Measurements from ENCODE around the gene GRM3. TPM values are rescaled to one million over a fixed set of nuclear protein-coding genes. Genes with fewer than 3 reads are reported as not detected.

Gene GRM3
- total and polyA plus RNA-seq, 2 of the 4 experiments (the other 2 are of a cell fraction): not detected

DNA sequence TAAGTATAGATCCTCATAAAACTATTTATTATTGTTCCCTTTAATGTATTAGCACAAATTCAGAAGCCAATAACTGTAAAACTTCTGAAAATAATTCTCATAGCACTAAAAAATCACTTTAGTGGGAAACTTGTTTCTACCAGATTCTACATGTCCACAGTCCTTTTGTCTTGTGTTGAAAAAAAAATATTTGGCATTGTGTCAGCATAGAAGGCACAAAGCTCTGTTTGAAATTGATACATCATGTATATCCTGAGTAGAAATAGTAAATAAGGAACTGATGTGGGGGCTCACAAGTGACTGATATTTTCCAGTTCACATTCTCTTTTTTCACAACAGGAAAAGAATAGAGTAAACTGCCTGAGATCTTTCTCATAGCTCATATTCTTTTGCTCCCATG lies 134.6 kb downstream of the GRM3 start:
- Histone ChIP-seq H4K91ac (ENCODE audit: insufficient read depth, low read depth, low read length) (no peak overlapping the region), H2BK120ac (ENCODE audit: low read depth, low read length) (no peak overlapping the region), H3K23ac (ENCODE audit: low read depth, low read length) (no peak overlapping the region), H3K4me1 (ENCODE audit: control insufficient read depth, insufficient read depth, low read length) (no peaks in the 10 kb centered on the region), H3K9me3 (ENCODE audit: control insufficient read depth, insufficient read depth, low read length) (no peaks in the 10 kb centered on the region; the same call in 1 of the 2 replicates), H3K36me3 (ENCODE audit: control insufficient read depth, insufficient read depth, low read length) (no peaks in the 10 kb centered on the region), H3K79me1 (ENCODE audit: low read depth in 1 of 2, low read length in 2 of 2) (no peaks in the 10 kb centered on the region), H3K4me3 (ENCODE audit: insufficient read depth, low read depth, low read length) (no peak overlapping the region), H2BK15ac (ENCODE audit: low read depth, low read length) (no peak overlapping the region), H3K27me3 (ENCODE audit: control insufficient read depth, insufficient read depth, low read length) (no peaks in the 10 kb centered on the region), H2BK20ac (ENCODE audit: low read depth, low read length) (no peak overlapping the region), H2AK9ac (replicated peaks; ENCODE audit: low read depth, low read length, poor library complexity) (no peak overlapping the region), H4K5ac (ENCODE audit: low read depth, low read length) (no peak overlapping the region), H4K8ac (ENCODE audit: low read depth in 2 of 2, low read length in 2 of 2) (no peak overlapping the region), H2AK5ac (ENCODE audit: low read depth, low read length) (no peak overlapping the region), H3K4ac (ENCODE audit: low read depth, low read length) (no peak overlapping the region), H3K9me1 (ENCODE audit: insufficient read depth, low read length) (no peaks in the 10 kb centered on the region), H3K27ac (ENCODE audit: insufficient read depth, low read length) (no peak overlapping the region), H3K18ac (ENCODE audit: low read depth, low read length) (no peak overlapping the region), H2AFZ (replicated peaks; ENCODE audit: low read length, poor library complexity) (no peak overlapping the region), H2BK5ac (ENCODE audit: low read depth, low read length, poor library complexity, severe bottlenecking) (no peak overlapping the region), H3K14ac (replicated peaks; ENCODE audit: low read depth, low read length) (no peak overlapping the region), H3K9ac (ENCODE audit: low read depth, low read length) (no peak overlapping the region), H3K56ac (ENCODE audit: extremely low read depth, insufficient read depth, low read length) (no peak overlapping the region), H4K20me1 (ENCODE audit: insufficient read depth, low read length) (no peaks in the 10 kb centered on the region), H3K4me2 (ENCODE audit: low read depth, low read length) (no peak overlapping the region)
- no TSS peak for BruUV-seq (replicated peaks)
- dilution Hi-C loops (cut with HindIII; ENCODE audit: low sequenced_read_pairs, unreplicated experiment) (no loop called here), intact Hi-C loops (cut with micrococcal nuclease) (no loop called here), in situ Hi-C loops (cut with MboI; ENCODE audit: low sequenced_read_pairs) (no loop called here)
- ATAC-seq (ENCODE audit: low read depth): no peak
- POLR2A ChIA-PET (ENCODE audit: unreplicated experiment): no interaction called here
- DNase-seq: no peak
- TF ChIP-seq, protein P1, sequence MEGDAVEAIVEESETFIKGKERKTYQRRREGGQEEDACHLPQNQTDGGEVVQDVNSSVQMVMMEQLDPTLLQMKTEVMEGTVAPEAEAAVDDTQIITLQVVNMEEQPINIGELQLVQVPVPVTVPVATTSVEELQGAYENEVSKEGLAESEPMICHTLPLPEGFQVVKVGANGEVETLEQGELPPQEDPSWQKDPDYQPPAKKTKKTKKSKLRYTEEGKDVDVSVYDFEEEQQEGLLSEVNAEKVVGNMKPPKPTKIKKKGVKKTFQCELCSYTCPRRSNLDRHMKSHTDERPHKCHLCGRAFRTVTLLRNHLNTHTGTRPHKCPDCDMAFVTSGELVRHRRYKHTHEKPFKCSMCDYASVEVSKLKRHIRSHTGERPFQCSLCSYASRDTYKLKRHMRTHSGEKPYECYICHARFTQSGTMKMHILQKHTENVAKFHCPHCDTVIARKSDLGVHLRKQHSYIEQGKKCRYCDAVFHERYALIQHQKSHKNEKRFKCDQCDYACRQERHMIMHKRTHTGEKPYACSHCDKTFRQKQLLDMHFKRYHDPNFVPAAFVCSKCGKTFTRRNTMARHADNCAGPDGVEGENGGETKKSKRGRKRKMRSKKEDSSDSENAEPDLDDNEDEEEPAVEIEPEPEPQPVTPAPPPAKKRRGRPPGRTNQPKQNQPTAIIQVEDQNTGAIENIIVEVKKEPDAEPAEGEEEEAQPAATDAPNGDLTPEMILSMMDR (conservative IDR thresholded peaks at IDR 0.05; ENCODE audit: low read depth, low read length): no peak
- TF ChIP-seq FOS (IDR thresholded peaks at IDR 0.05; ENCODE audit: low read depth, low read length): no peak
- no peak for TF ChIP-seq BHLHE40 (IDR thresholded peaks at IDR 0.05; ENCODE audit: low read depth, low read length)
- TF ChIP-seq SMC3 (IDR thresholded peaks at IDR 0.05; ENCODE audit: low read depth, low read length): no peak
- TF ChIP-seq, protein P2, sequence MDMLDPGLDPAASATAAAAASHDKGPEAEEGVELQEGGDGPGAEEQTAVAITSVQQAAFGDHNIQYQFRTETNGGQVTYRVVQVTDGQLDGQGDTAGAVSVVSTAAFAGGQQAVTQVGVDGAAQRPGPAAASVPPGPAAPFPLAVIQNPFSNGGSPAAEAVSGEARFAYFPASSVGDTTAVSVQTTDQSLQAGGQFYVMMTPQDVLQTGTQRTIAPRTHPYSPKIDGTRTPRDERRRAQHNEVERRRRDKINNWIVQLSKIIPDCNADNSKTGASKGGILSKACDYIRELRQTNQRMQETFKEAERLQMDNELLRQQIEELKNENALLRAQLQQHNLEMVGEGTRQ (IDR thresholded peaks at IDR 0.05; ENCODE audit: low read depth, low read length): no peak
- TF ChIP-seq ELK1 (IDR thresholded peaks at IDR 0.05; ENCODE audit: borderline replicate concordance, low read depth, low read length): no peak
- TF ChIP-seq RFX5 (IDR thresholded peaks at IDR 0.05; ENCODE audit: low read depth, low read length): no peak
- no peak for TF ChIP-seq RCOR1 (IDR thresholded peaks at IDR 0.05; ENCODE audit: insufficient replicate concordance, low read length)
- TF ChIP-seq MAFK (IDR thresholded peaks at IDR 0.05; ENCODE audit: low read depth, low read length): no peak
- no peak for TF ChIP-seq CHD1 (IDR thresholded peaks at IDR 0.05; ENCODE audit: low read depth, low read length)
- no peak for TF ChIP-seq CEBPB (IDR thresholded peaks at IDR 0.05; ENCODE audit: low read depth, low read length)
- no peak for TF ChIP-seq POLR2A (IDR thresholded peaks at IDR 0.05; ENCODE audit: low read depth, low read length)
- no peak for TF ChIP-seq RAD21 (IDR thresholded peaks at IDR 0.05; ENCODE audit: low read length)
- CTCF ChIA-PET: no interaction called here
